HG03565 (cell line): ENCODE measurements around the gene ARHGAP22.
"Not testable (repeated sequence)": the region's sequence is repeated elsewhere in the genome, so short reads cannot be mapped to it uniquely, and the experiment has no call there.

Source experiments
- ATAC-seq: cut with Tn5 transposase; IDR thresholded peaks from one replicate; pipeline ENCODE4 v1.9.1; 2021; ENCODE audit warnings: mild to moderate bottlenecking, moderate library complexity; ENCODE audit not compliant: unreplicated experiment

Gene ARHGAP22, protein sequence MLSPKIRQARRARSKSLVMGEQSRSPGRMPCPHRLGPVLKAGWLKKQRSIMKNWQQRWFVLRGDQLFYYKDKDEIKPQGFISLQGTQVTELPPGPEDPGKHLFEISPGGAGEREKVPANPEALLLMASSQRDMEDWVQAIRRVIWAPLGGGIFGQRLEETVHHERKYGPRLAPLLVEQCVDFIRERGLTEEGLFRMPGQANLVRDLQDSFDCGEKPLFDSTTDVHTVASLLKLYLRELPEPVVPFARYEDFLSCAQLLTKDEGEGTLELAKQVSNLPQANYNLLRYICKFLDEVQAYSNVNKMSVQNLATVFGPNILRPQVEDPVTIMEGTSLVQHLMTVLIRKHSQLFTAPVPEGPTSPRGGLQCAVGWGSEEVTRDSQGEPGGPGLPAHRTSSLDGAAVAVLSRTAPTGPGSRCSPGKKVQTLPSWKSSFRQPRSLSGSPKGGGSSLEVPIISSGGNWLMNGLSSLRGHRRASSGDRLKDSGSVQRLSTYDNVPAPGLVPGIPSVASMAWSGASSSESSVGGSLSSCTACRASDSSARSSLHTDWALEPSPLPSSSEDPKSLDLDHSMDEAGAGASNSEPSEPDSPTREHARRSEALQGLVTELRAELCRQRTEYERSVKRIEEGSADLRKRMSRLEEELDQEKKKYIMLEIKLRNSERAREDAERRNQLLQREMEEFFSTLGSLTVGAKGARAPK

DNA sequence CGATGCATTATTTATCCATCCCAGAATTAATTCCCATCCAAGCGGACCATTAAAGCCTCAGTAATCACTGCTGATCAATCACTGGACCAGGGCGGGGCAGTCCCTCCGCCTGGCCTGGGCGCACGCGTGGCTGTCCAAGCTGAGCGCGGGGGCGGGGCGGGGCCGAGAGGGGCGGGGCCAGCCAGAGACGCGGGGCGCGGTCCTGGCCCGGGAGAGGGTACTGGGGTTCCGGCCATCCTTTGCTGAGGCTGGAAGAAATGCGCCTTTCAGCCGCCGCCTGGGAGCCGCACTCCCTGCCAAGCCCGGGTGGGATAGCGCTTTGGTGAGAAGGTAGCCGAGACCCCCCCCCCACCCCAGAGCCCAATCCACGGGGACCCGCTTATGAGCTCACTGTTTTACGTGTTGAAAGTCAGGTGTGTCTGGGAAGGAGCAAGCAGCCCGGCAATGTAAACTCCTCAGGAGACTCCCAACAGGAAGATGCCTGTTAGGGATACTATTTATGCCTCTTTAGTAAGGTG, at the start of gene ARHGAP22:
Gene ARHGAP22, minus strand, starts transcription at position 83 of the 518 bp plus-strand sequence. CDS start 277 bp downstream, outside the sequence.
- no peak for ATAC-seq

DNA sequence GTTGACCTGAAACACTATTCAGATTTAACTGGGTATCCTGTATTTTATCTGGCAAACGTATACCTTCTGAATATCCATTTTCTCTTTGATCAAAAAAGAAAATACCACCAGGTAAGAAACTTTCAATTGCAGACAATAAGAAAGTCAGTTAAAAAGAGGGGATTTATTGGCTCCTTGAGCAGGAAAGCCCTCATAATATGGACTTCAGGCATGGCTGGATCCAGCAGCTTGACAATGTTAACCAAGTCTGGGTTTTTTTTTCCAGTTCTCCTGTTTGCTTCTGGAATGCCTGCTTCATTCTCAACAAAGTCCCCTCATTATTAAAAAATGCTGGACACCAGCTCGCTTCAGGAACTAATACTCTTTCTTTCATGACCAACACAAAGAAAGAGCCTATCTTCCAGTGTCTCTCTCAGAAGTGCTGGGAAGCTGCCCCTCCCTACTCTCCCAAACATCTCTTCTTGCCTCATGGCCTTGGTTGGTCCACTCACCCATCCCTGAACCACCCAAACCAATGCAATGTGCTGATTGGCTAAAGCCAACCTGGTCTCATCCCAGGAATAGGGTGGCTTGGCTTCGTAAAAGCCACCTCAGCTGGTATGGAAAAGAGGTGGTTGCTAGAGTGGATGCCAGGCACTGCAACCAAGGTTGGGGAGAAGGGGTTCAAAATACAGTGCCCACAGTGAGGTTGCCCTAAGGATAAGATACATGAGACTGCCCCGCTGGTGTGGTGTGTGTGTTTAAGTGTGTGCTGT, 49.2 kb upstream of the ARHGAP22 start:
- ATAC-seq: no peak

DNA sequence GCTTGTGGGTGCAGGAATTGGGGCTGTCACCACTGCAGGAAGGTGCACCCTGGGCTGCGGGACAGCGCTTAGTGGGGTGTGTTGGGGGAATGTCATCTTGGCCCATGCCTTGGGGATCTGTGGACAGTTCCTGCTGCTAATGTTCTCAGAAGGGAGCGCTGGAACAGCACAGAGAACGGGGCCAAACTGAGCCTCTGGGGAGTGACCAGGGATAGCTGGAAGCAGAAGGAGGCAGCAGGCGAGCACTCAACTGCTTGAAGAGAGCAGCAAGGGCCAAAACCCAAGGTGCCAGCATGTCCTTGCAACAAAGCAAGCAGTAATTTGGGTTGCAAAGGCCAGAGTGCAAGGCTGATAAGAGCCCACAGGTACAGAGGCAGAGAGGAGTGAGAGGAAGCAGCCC, 48.5 kb upstream of the ARHGAP22 start:
- ATAC-seq: no peak

DNA sequence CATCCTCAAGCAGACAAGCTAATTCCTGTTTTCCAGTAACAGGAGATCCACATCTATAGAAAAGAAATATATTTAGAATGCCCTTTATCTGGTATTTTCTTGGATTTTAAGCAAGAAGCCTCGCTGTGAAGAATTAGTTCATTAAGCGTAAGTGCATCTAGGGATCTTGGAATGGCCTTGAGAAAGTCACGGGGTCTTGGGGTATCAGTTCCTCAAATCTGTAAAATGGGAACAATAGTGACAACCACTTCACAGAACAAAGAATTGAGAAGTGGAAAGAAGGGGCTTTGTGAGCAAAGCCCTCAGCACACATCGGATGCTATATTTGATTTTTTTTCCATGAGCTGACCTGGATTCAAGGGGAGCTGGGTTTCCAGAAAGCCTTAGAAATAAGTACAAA, 47.5 kb upstream of the ARHGAP22 start:
- no peak for ATAC-seq

DNA sequence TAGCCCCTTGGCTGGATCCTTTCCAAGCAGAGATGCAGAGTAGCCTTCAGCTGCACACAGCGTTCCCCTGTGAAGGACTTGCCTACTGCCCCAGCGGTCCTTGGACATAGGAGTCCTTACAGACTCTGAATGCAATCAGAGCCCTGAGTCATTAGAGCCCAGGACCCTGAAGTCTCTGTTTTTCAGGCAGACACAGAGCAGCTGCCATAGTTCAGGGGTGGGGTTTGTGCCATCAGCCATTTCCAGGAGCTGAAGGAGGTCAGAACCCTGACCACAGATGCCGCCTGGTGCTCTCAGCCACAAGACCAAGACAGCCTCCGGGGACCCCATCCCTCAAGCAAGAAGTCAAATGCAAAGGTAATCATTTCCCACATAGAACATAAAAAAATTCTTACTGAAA, 47.0 kb upstream of the ARHGAP22 start:
- ATAC-seq: no peak

DNA sequence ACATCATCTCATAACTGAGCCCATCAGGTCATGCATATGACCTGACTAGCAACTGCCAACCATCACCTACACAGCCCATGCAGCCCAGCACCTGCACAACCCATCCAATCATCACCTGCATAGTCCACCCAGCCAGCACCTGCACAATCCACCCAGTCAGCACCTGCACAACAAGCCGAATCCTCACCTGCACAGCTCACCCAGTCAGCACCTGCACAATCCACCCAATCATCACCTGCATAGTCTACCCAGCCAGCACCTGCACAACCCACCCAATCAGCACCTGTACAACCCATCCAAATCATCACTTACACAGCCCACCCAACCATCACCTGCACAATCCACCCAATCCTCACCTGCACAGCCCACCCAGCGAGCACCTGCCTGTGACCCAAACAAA, 46.4 kb upstream of the ARHGAP22 start:
- ATAC-seq: no peak

DNA sequence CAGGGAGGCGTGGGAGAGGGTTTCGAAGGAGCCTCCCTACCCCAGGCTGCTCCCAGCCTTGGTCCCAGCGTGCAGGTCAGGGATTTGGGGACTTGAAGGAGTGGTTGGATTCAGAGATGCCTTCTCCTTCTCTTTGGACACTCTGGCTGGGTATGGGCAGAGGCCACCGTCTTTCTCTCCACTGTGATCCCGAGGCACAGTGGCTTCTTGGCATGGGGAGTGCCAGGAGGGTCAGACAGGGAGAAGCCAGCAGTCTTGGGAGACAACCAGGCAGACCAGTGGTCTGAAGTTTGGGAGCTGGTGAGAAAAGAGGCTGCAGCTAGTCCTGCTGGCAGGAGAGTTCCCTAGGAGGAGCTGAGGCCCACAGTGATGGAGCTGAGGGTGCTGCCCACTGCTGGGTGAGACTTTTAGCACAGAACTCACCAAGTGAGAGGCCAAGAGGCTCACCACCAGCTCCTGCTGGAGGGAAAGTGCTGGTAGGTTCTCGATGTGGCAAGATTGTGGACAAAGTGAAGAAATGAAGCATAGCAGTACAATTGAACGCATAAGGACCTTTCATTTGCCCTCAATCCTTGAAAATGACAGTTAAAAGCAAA, 44.6 kb upstream of the ARHGAP22 start:
- no peak for ATAC-seq

DNA sequence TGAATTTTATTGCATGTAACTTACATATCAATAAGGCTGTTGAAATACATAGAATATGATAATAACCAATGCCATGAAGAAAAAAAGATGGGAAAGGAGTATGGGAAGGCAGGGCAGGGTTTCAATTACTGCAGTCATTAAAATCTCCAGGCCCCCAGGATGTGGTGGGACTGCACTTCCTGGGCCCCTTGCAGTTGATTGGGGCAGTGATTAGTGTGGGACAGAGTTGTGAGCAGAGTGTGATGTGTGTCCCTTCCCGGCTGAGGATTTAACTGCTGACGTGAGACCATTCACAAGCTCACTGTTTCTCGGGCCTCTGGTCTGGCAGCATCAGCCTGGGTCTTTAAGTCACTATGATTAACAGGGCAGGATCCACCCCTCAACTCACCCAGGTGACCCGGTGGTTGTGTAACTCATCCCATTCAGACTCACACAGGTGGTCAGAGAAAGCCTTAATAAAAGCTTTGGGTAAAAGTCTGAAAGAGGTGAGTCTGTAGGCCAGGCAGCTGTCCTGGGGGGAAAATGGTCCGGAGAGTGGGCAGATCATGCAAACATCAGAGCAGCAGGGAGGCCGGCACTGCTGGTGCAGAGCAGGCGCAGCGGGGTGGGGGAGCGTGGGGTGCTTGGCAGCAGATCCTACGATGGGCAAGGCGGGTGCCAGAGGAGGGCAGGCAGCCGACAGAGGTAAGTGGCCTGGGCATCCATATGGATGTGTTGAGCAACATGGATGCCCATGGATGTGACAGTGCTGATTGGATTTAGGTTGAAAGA, 43.5 kb upstream of the ARHGAP22 start:
- no peak for ATAC-seq

DNA sequence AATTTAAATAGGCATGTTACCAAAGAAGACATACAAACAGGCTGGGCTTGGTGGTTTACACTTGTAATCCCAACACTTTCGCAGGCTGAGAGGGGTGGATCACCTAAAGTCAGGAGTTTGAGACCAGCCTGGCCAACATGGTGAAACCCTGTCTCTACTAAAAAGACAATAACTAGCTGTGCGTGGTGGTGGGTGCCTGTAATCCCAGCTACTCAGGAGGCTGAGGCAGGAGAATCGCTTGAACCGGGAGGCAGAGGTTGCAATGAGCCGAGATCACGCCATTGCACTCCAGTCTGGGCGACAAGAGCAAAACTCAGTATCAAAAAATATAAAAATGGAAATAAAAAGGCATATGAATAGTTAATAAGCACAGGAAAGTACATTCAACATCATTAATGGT, 42.2 kb upstream of the ARHGAP22 start:
- not testable (repeated sequence) for ATAC-seq

DNA sequence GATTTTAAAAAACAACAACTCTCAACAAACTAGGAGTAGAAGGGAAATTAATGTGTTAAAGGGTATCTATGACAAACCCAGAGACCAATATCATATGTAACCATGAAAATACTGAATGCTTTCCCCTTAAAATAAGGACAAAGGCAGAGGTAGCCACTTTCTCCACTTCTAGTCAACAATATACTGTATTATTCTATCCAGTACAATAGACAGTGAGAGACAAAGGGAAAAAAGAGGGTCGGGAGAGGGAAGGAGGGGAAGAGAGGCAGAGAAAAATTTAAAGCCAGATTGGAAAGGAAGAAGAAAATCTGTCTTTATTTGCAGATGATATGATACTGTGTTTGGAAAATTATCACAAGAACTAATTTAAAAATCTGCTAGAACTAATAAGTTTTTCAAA, 40.7 kb upstream of the ARHGAP22 start:
- no peak for ATAC-seq

DNA sequence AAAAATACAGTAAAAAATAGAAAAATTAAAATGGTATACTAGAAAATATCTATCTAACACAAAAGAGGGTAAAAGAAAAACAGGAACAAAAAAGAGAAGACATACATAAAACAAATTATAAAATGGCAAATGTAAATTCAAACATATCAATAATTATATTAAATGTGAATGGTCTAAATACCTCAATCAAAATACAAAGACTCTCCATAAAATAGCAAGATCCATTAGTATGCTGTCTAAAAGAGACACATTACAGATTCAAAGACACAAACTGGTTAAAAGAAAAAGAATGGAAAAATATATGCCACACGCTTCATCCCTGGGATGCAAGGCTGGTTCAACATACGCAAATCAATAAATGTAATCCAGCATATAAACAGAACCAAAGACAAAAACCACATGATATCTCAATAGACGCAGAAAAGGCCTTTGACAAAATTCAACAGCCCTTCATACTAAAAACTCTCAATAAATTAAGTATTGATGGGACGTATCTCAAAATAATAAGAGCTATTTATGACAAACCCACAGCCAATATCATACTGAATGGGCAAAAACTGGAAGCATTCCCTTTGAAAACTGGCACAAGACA, 36.3 kb upstream of the ARHGAP22 start:
- not testable (repeated sequence) for ATAC-seq

DNA sequence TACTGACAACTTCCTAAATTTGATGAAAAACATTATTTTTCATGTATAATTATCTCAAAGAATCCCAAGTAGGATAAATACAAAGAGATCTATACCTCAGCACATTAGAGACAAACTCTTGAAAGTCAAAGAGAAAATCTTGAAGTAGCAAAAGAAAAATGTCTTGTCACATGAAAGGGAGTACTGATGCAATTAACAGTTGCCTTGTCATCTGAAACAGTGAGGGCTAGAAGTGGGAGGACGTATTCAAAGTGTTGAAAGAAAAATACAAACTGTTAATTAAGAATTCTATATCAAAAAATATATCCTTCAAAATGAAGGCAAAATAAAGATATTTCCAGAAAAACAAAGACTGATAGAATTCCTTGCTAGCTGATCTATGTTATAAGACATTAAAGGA, 35.5 kb upstream of the ARHGAP22 start:
- no peak for ATAC-seq

DNA sequence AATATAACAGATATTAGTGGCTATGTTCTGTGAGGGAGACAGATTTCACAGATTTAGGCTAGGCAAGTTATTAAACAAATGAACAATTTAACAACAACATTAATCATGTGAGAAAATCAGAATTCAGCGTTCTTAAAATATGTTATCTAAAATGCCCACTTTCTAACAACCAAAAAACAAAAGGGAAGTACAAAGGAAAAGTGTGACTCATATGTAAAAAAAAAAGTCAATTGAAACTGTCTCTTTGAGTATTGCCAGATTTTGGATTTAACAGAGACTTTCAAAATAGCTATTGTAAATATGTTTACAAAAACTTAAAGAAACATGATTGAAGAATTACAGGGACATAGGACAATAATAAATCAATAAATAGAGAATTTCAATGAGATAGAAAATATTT, 34.8 kb upstream of the ARHGAP22 start:
- no peak for ATAC-seq

DNA sequence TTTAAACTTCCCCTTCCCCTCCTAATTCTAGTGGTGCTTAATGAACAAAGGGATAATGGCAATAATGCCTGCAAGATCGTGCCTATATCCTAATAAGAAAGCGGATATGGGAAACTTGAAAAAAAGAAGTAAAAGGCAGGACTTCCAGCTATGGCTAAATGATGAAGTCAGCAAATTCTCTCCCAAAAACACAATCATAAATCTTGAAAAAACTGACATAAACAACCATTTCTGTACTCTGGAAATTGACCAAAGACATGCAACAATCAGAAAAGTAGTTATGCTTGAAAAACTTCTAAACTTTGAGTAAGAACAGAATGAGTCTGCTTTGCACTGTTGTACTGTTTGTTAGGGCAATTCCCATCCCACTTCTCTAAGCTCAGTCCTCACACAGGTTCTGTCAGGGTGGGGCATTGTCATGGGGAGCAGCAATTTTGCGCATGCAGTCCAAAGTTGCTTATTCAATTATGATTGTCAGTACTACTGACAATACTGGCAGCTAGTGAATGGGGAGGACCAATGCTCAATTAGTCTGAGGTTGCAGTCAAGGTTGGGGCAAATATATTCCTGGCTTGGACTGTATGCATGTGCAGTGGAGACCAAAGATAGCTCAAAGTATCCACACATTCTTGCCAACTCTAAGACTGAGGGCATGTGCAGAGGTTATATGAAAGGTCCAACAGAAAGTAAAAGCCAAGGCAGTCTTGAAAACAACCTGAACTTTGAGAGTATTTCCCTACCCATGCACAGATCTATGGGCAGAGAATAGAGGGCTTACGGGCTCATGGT, 34.1 kb upstream of the ARHGAP22 start:
- no peak for ATAC-seq

DNA sequence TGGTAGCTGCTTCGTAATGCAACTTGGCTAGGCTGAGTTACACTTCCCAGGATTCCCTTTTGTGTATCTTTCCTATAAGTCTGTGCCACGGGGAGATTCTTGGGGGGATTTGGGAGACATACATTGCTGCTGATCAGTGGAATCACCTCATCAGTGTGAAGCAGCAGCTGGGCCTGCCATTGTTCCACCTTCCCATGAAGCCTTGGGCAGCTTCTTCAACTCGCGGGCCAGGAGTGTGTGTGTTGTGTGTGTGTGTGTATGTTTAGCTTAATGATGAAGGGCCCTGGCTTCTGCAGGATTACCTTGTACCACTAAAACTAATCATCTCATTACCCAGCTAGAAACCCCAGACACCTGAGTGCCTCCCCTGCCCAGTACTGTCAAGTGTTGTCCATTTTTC, 33.3 kb upstream of the ARHGAP22 start:
- no peak for ATAC-seq

DNA sequence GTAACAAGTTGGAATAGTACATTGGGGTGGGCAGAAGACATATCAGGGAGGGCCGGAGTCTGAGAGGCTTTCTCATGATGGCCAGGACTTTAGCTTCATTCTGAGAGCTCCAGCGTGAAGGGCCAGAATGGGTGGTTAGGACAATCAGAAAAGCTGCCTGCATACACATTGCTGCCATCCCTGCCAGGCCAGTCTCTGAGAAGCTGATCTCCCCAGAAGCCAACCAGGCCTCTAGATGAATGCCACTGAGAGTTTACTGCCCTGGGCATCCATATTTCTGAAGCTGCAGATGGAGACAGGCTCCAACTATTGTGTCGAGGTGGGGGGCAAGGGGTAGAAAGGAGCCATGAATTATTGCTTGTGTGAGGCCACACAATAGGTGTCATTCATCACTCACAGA, 32.0 kb upstream of the ARHGAP22 start:
- ATAC-seq: no peak

DNA sequence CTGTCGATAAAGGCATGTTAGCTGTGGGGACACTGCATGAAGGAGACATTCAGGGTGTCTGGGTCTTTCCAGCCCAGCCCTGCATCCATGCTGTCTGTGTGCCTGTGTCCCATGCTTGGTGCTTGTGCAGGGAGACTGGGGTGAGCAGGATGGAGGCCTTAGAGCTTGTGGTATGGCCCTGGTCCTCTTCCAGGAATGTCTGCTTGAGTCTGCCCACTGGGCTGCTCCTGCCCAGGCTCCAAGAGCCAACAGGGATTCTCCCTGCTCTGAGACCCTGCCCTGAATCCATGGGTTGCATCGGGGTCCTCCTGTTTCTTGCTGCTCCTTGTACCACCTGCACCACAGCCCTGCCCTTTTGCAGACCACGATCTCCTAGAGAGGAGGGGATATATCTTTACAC, 31.4 kb upstream of the ARHGAP22 start:
- ATAC-seq: no peak

DNA sequence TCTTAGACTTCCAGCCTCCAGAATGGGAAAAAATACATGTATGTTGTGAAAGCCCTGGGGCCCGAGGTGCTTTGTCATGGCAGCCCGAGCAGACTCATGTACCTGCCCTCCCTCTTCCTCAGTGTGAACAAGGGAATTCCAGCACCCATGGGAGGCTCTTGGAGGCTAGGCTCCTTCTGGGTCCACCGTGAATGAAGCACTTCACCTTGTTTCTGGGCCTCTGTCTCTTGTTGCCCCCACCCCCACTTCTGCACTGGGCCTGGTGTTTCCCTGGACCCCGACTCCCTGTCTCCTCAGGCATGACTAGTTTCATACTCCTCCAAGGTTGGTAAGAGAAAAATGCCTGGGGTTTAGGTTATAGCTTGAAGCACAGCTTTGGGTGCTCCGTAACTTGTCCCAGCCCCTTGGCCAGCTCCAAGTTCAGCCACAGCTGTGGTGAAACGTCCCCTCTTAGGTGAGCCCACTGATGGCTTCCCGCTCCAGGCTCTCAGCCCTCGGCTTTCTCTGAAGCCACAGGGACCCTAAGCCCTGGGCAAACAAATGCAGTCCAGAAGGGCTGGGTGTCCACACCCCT, 30.2 kb upstream of the ARHGAP22 start:
- ATAC-seq: no peak
